ENCODE data around the gene ECI2. TPM values are rescaled to one million over a fixed set of nuclear protein-coding genes. Genes with fewer than 3 reads are reported as not detected.

The ECI2 gene
- total RNA-seq, 2 donors from 2014 or later = 58.8 to 74.1 TPM

- Histone ChIP-seq H3K27ac (no peak within 1 kb of the TSS), H3K36me3 (no peaks in the 10 kb centered on the region), H3K4me3 (no peak within 1 kb of the TSS), H3K27me3 (replicated peaks; ENCODE audit: insufficient read depth) (no peaks in the 10 kb centered on the region), H3K4me1 (replicated peaks) (no peaks in the 10 kb centered on the region), H3K9me3 (no peaks in the 10 kb centered on the region)
- intact Hi-C loops (cut with DNase I) = no loop called here
- 49% methylated on average over 58 of the region's 91 CpGs for WGBS
- DNase-seq (ENCODE audit: low spot score) = no peak
- no peak for TF ChIP-seq POLR2A (IDR thresholded peaks at IDR 0.05)
- no peak for TF ChIP-seq CTCF (IDR thresholded peaks at IDR 0.05)
- no peak for TF ChIP-seq POLR2AphosphoS5 (IDR thresholded peaks at IDR 0.05)
These were observed 56.5 kb downstream of the ECI2 start, which contains the start of gene FAM217A for GRCh38 chr6:4078691-4079471. FAM217A (minus strand) TSS chr6:4079137; CDS start chr6:4077414, 1,723 bp downstream.

GRCh38 chr6:4074478-4075235 is 60.7 kb downstream of the ECI2 start:
- Histone ChIP-seq H3K9me3 (no peaks in the 10 kb centered on the region), H3K4me1 (replicated peaks) (no peaks in the 10 kb centered on the region), H3K36me3 (no peaks in the 10 kb centered on the region), H3K4me3 (no peak overlapping the region), H3K27me3 (replicated peaks; ENCODE audit: insufficient read depth) (no peaks in the 10 kb centered on the region), H3K27ac (no peak overlapping the region)
- intact Hi-C loops (cut with DNase I) = no loop called here
- no peak for DNase-seq (ENCODE audit: low spot score)
- TF ChIP-seq CTCF (IDR thresholded peaks at IDR 0.05) (no peak), POLR2A (IDR thresholded peaks at IDR 0.05) (no peak), POLR2AphosphoS5 (IDR thresholded peaks at IDR 0.05) (no peak)
- 69% methylated on average over 6 of the region's 6 CpGs for WGBS

- Histone ChIP-seq H3K4me1 (replicated peaks) (no peaks in the 10 kb centered on the region), H3K36me3 (no peaks in the 10 kb centered on the region), H3K4me3 (no peak overlapping the region), H3K27ac (no peak overlapping the region), H3K27me3 (replicated peaks; ENCODE audit: insufficient read depth) (no peaks in the 10 kb centered on the region), H3K9me3 (no peaks in the 10 kb centered on the region)
- DNase-seq (ENCODE audit: low spot score) = no peak
- 67% methylated on average over 4 of the region's 4 CpGs for WGBS
- TF ChIP-seq CTCF (IDR thresholded peaks at IDR 0.05) = no peak
- no peak for TF ChIP-seq POLR2A (IDR thresholded peaks at IDR 0.05)
- no peak for TF ChIP-seq POLR2AphosphoS5 (IDR thresholded peaks at IDR 0.05)
- intact Hi-C loops (cut with DNase I) = no loop called here
These were observed 64.0 kb downstream of the ECI2 start for GRCh38 chr6:4071330-4071729.

- intact Hi-C loops (cut with DNase I) = no loop called here
- 63% methylated on average over 6 of the region's 6 CpGs for WGBS
- Histone ChIP-seq H3K9me3 (no peaks in the 10 kb centered on the region), H3K4me3 (no peak overlapping the region), H3K27me3 (replicated peaks; ENCODE audit: insufficient read depth) (no peaks in the 10 kb centered on the region), H3K27ac (no peak overlapping the region), H3K4me1 (replicated peaks) (no peaks in the 10 kb centered on the region), H3K36me3 (no peaks in the 10 kb centered on the region)
- TF ChIP-seq POLR2AphosphoS5 (IDR thresholded peaks at IDR 0.05) (no peak), POLR2A (IDR thresholded peaks at IDR 0.05) (no peak), CTCF (IDR thresholded peaks at IDR 0.05) (no peak)
- no peak for DNase-seq (ENCODE audit: low spot score)
These were observed 66.2 kb downstream of the ECI2 start for GRCh38 chr6:4069199-4069598.
